T-cell (primary cell): Measurements from ENCODE around the gene LHFPL2. TPM values are rescaled to one million over a fixed set of nuclear protein-coding genes. Genes with fewer than 3 reads are reported as not detected.
"Not testable (repeated sequence)": the region's sequence is repeated elsewhere in the genome, so short reads cannot be mapped to it uniquely, and the experiment has no call there.

Experiments used
- ATAC-seq, 4 experiments: fragments of 200-7000 bp in 3 of 4; fragments of 150-1000 bp in 1 of 4; cut with Tn5 transposase; replicated peaks in 1 of 4; 1 replicate in 3 of 4; 2 replicates in 1 of 4; pipeline ENCODE4 v1.10.0; 2021; ENCODE audit warnings: moderate library complexity in 3 of 4, mild to moderate bottlenecking in 2 of 4, moderate number of reproducible peaks in 1 of 4
- CTCF ChIA-PET, 2 donors: fragments of 300-600 bp; sonication (Branson Sonifier 250); formaldehyde crosslinking; loops; one replicate each; lab custom pipeline; 2022; ENCODE audit warnings: antibody characterized with exemption in 2 of 2; lab: Charles Lee
- POLR2A ChIA-PET, 2 donors: fragments of 300-600 bp; sonication (Branson Sonifier 250); formaldehyde crosslinking; loops; one replicate each; lab custom pipeline; 2022; ENCODE audit warnings: antibody characterized with exemption in 2 of 2; lab: Charles Lee
- DNase-seq, 35 experiments: peaks; one replicate each; pipeline versions ENCODE4 v3.0.0 to v3.0.0-alpha.2; 2013 to 2023
- H3K27ac ChIP-seq: one replicate; pipeline ENCODE4 v1.5.1; 2013; ENCODE audit warnings: low read length
- H3K27me3 ChIP-seq, 2 experiments: replicated peaks in 1 of 2; 1 replicate in 1 of 2; 2 replicates in 1 of 2; pipeline versions ENCODE4 v1.6.1 to v1.7.0; 2013; ENCODE audit warnings: low read length in 1 of 2, mixed read lengths in 1 of 2; ENCODE audit not compliant: control insufficient read depth in 2 of 2, insufficient read depth in 2 of 2; ENCODE audit errors: extremely low read depth in 1 of 2
- H3K36me3 ChIP-seq, 2 donors: 1 replicate in 1 of 2; 2 replicates in 1 of 2; pipeline versions ENCODE4 v1.6.1 to v1.7.0; 2013; ENCODE audit warnings: low read length in 1 of 2; ENCODE audit not compliant: control insufficient read depth in 2 of 2, insufficient read depth in 1 of 2; ENCODE audit errors: extremely low read depth in 1 of 2
- H3K4me1 ChIP-seq, 2 experiments: 1 replicate in 1 of 2; 2 replicates in 1 of 2; pipeline versions ENCODE4 v1.6.1 to v1.7.0; 2013; ENCODE audit warnings: low read length in 2 of 2, mixed read lengths in 1 of 2; ENCODE audit not compliant: insufficient read depth in 2 of 2, control insufficient read depth in 1 of 2; ENCODE audit errors: extremely low read depth in 1 of 2
- H3K4me3 ChIP-seq, 2 donors: 1 replicate in 1 of 2; 2 replicates in 1 of 2; pipeline versions ENCODE4 v1.5.1 to v1.7.0; 2013; ENCODE audit warnings: mild to moderate bottlenecking in 2 of 2, low read length in 1 of 2, moderate library complexity in 1 of 2; ENCODE audit not compliant: control insufficient read depth in 1 of 2; ENCODE audit errors: extremely low read depth in 1 of 2
- H3K9me3 ChIP-seq: 2 replicates; pipeline ENCODE4 v1.7.0; 2013
- H3K27ac Mint-ChIP-seq, 2 donors: one replicate each; pipeline ENCODE4 v1.8.0; 2020 to 2021; ENCODE audit warnings: mild to moderate bottlenecking in 2 of 2, mixed read lengths in 2 of 2
- H3K27me3 Mint-ChIP-seq, 2 donors: one replicate each; pipeline ENCODE4 v1.8.0; 2021 to 2022; ENCODE audit warnings: mixed read lengths in 2 of 2
- H3K36me3 Mint-ChIP-seq: one replicate; pipeline ENCODE4 v1.8.0; 2021; ENCODE audit warnings: mixed read lengths
- H3K4me1 Mint-ChIP-seq, 3 donors: one replicate each; pipeline ENCODE4 v1.8.0; 2020 to 2022; ENCODE audit warnings: mixed read lengths in 3 of 3, mild to moderate bottlenecking in 1 of 3
- H3K4me3 Mint-ChIP-seq, 3 donors: one replicate each; pipeline ENCODE4 v1.8.0; 2020 to 2022; ENCODE audit warnings: mild to moderate bottlenecking in 3 of 3, mixed read lengths in 3 of 3, moderate library complexity in 3 of 3
- H3K9me3 Mint-ChIP-seq, 3 donors: one replicate each; pipeline ENCODE4 v1.8.0; 2020 to 2022; ENCODE audit warnings: mixed read lengths in 3 of 3
- WGBS: methylation state at CpG from one replicate; pipeline ENCODE4 v1.1.5; 2013; ENCODE audit warnings: missing lambda C conversion rate; ENCODE audit not compliant: insufficient coverage; 5-methylcytosine and 5-hydroxymethylcytosine counted together
- total RNA-seq, 35 experiments: library from RNA in 6 of 35; stranded (reverse) in 6 of 35; fragments of 120-200 nt in 1 of 35; gene quantifications; one replicate each; pipeline versions ENCODE4 v1.2.1 to v1.2.4 and lab custom pipeline; 2013 to 2026

The LHFPL2 gene
- total RNA-seq, 5 donors from 2014 or later (not counting 1 experiment from before 2014, with no cell fraction given) = 0.19 to 1.9 (median 0.82) TPM

- DNase-seq = no peak
- CTCF ChIA-PET = no interaction called here
- peaks cover 0 to 4% (median 4%) of the 10 kb centered on the region in 3 donors for H3K9me3 Mint-ChIP-seq
- Histone ChIP-seq H3K27ac (no peak overlapping the region), H3K4me1 (no peaks in the 10 kb centered on the region), H3K27me3 (peaks cover 0 to 2% of the 10 kb centered on the region in 2 experiments), H3K4me3 (no peak overlapping the region), H3K36me3 (no peaks in the 10 kb centered on the region), H3K9me3 (no peaks in the 10 kb centered on the region)
- H3K36me3 Mint-ChIP-seq = no peaks in the 10 kb centered on the region
- peaks cover 0 to 5% of the 10 kb centered on the region in 2 donors for H3K27me3 Mint-ChIP-seq
- no peak overlapping the region for H3K4me3 Mint-ChIP-seq
- WGBS = 78% methylated on average over 1 of the region's 4 CpGs
- ATAC-seq = no peak
- H3K4me1 Mint-ChIP-seq = no peaks in the 10 kb centered on the region
- H3K27ac Mint-ChIP-seq = no peak overlapping the region
- POLR2A ChIA-PET = no interaction called here
Observed at GRCh38 chr5:78690253-78690972, 41.8 kb upstream of the LHFPL2 start.

GRCh38 chr5:78689540-78690252 is 41.1 kb upstream of the LHFPL2 start:
- H3K9me3 ChIP-seq = no peaks in the 10 kb centered on the region
- no peak overlapping the region for H3K27ac Mint-ChIP-seq
- ChIA-PET CTCF (no interaction called here), POLR2A (no interaction called here)
- no peak overlapping the region for H3K4me3 Mint-ChIP-seq
- no peaks in the 10 kb centered on the region for H3K36me3 Mint-ChIP-seq
- peaks cover 0 to 4% (median 4%) of the 10 kb centered on the region in 3 donors for H3K9me3 Mint-ChIP-seq
- H3K27ac ChIP-seq = no peak overlapping the region
- peaks cover 0 to 5% of the 10 kb centered on the region in 2 donors for H3K27me3 Mint-ChIP-seq
- H3K4me1 Mint-ChIP-seq = no peaks in the 10 kb centered on the region
- H3K4me3 ChIP-seq = no peak overlapping the region
- WGBS = no CpG with 5 or more reads among the region's 3 CpGs
- H3K27me3 ChIP-seq = peaks cover 0 to 2% of the 10 kb centered on the region in 2 experiments
- no peaks in the 10 kb centered on the region for H3K4me1 ChIP-seq
- H3K36me3 ChIP-seq = no peaks in the 10 kb centered on the region
- ATAC-seq = no peak
- no peak for DNase-seq

- ATAC-seq, H3K27ac Mint-ChIP-seq, H3K4me1 ChIP-seq, H3K27ac ChIP-seq, H3K36me3 Mint-ChIP-seq, CTCF ChIA-PET, H3K9me3 Mint-ChIP-seq, H3K4me3 ChIP-seq, H3K27me3 ChIP-seq, H3K4me3 Mint-ChIP-seq, DNase-seq, H3K4me1 Mint-ChIP-seq, H3K9me3 ChIP-seq, H3K36me3 ChIP-seq, POLR2A ChIA-PET: not testable (repeated sequence)
- H3K27me3 Mint-ChIP-seq = peaks cover 7 to 13% of the 10 kb centered on the region in 2 donors
- no CpG with 5 or more reads among the region's 4 CpGs for WGBS
Observed at GRCh38 chr5:78687514-78687913, 38.9 kb upstream of the LHFPL2 start.

- H3K27me3 Mint-ChIP-seq, POLR2A ChIA-PET, CTCF ChIA-PET, DNase-seq, H3K9me3 ChIP-seq, H3K36me3 ChIP-seq, ATAC-seq, H3K9me3 Mint-ChIP-seq, H3K27ac Mint-ChIP-seq, H3K36me3 Mint-ChIP-seq, H3K27ac ChIP-seq, H3K4me3 ChIP-seq, H3K27me3 ChIP-seq, H3K4me1 Mint-ChIP-seq, H3K4me1 ChIP-seq, H3K4me3 Mint-ChIP-seq: not testable (repeated sequence)
- no CpG with 5 or more reads among the region's 5 CpGs for WGBS
Observed at GRCh38 chr5:78683905-78684304, 35.3 kb upstream of the LHFPL2 start.

GRCh38 chr5:78679905-78680304 is 31.3 kb upstream of the LHFPL2 start:
- Mint-ChIP-seq H3K27ac (no peak overlapping the region), H3K27me3 (peaks cover 7 to 8% of the 10 kb centered on the region in 2 donors), H3K9me3 (no peaks in the 10 kb centered on the region), H3K4me1 (no peaks in the 10 kb centered on the region), H3K36me3 (no peaks in the 10 kb centered on the region), H3K4me3 (no peak overlapping the region)
- Histone ChIP-seq H3K36me3 (no peaks in the 10 kb centered on the region), H3K27ac (no peak overlapping the region), H3K9me3 (no peaks in the 10 kb centered on the region), H3K4me3 (no peak overlapping the region), H3K27me3 (no peaks in the 10 kb centered on the region), H3K4me1 (no peaks in the 10 kb centered on the region)
- no peak for DNase-seq
- WGBS = no CpG with 5 or more reads among the region's 5 CpGs
- POLR2A ChIA-PET = no interaction called here
- CTCF ChIA-PET = no interaction called here
- ATAC-seq = no peak

GRCh38 chr5:78677777-78678668 is 29.5 kb upstream of the LHFPL2 start:
- Mint-ChIP-seq H3K27ac (no peak overlapping the region), H3K9me3 (no peaks in the 10 kb centered on the region), H3K4me3 (no peak overlapping the region), H3K4me1 (no peaks in the 10 kb centered on the region), H3K36me3 (no peaks in the 10 kb centered on the region), H3K27me3 (peaks cover 4 to 8% of the 10 kb centered on the region in 2 donors)
- DNase-seq (no peak), ATAC-seq (no peak)
- CTCF ChIA-PET = no interaction called here
- Histone ChIP-seq H3K36me3 (no peaks in the 10 kb centered on the region), H3K4me3 (no peak overlapping the region), H3K9me3 (no peaks in the 10 kb centered on the region), H3K27me3 (no peaks in the 10 kb centered on the region), H3K4me1 (no peaks in the 10 kb centered on the region), H3K27ac (no peak overlapping the region)
- POLR2A ChIA-PET = no interaction called here
- 83% methylated on average over 3 of the region's 6 CpGs for WGBS
